ENCODE data around the gene UBE2L5. TPM values are rescaled to one million over a fixed set of nuclear protein-coding genes. Genes with fewer than 3 reads are reported as not detected.
"Not testable (repeated sequence)": the region's sequence is repeated elsewhere in the genome, so short reads cannot be mapped to it uniquely, and the experiment has no call there.

The UBE2L5 gene
- total and polyA plus RNA-seq, 2 of the 8 experiments (the other 6 are each of a cell fraction or from before 2014, with no cell fraction given), result not detected

- TF ChIP-seq SP2 (IDR thresholded peaks at IDR 0.05; ENCODE audit: low read length) (no peak), RAD21 (IDR thresholded peaks at IDR 0.05 in 1 of 2, conservative IDR thresholded peaks at IDR 0.05 in 1 of 2; ENCODE audit: low read depth in 2 of 2, low read length in 2 of 2) (no peak), YY1 (IDR thresholded peaks at IDR 0.05; ENCODE audit: low read depth, low read length) (no peak), SUZ12 (IDR thresholded peaks at IDR 0.05; ENCODE audit: low read length) (no peak), MAX (IDR thresholded peaks at IDR 0.05) (no peak), SIX5 (IDR thresholded peaks at IDR 0.05; ENCODE audit: low read depth, low read length) (no peak), HDAC2 (IDR thresholded peaks at IDR 0.05; ENCODE audit: borderline replicate concordance in 1 of 2, low read depth in 2 of 2, low read length in 2 of 2) (no peak)
- TF ChIP-seq, protein P1, sequence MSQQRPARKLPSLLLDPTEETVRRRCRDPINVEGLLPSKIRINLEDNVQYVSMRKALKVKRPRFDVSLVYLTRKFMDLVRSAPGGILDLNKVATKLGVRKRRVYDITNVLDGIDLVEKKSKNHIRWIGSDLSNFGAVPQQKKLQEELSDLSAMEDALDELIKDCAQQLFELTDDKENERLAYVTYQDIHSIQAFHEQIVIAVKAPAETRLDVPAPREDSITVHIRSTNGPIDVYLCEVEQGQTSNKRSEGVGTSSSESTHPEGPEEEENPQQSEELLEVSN (IDR thresholded peaks at IDR 0.05), result no peak
- TF ChIP-seq, protein P2, sequence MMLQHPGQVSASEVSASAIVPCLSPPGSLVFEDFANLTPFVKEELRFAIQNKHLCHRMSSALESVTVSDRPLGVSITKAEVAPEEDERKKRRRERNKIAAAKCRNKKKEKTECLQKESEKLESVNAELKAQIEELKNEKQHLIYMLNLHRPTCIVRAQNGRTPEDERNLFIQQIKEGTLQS (IDR thresholded peaks at IDR 0.05; ENCODE audit: insufficient read depth, low read depth, low read length), result no peak
- TF ChIP-seq, protein P3, sequence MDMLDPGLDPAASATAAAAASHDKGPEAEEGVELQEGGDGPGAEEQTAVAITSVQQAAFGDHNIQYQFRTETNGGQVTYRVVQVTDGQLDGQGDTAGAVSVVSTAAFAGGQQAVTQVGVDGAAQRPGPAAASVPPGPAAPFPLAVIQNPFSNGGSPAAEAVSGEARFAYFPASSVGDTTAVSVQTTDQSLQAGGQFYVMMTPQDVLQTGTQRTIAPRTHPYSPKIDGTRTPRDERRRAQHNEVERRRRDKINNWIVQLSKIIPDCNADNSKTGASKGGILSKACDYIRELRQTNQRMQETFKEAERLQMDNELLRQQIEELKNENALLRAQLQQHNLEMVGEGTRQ (IDR thresholded peaks at IDR 0.05; ENCODE audit: low read length), result no peak
These were observed 27.8 kb downstream of the UBE2L5 start (continued) for GRCh38 chr13:30450066-30450465.

DNA sequence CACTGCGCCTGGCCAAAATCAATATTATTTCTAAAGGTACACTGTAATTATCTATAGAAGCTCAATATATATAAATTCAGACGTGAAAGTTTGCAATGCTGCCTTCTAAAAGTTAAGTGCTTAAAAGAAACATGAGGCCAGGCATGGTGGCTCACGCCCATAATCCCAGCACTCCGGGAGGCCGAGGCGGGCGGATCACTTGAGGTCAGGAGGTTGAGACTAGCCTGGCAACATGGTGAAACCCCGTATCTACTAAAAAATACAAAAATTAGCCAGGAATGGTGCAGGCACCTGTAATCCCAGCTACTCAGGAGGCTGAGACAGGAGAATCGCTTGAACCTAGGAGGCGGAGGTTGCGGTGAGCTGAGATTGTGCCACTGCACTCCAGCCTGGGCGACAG lies 29.2 kb downstream of the UBE2L5 start:
- H2BK120ac ChIP-seq (replicated peaks; ENCODE audit: low read depth, low read length); H3K23me2 ChIP-seq (ENCODE audit: low read depth, low read length); H2AFZ ChIP-seq (ENCODE audit: low read length); H2BK15ac ChIP-seq (ENCODE audit: low read length); H3K27ac ChIP-seq (ENCODE audit: low read depth, low read length); H2AK5ac ChIP-seq (ENCODE audit: low read depth, low read length); H3K23ac ChIP-seq (ENCODE audit: insufficient read length); H3K18ac ChIP-seq (ENCODE audit: extremely low read depth, low read length); FAIRE-seq; H3K9me3 ChIP-seq (ENCODE audit: insufficient read depth in 2 of 2, low read depth in 1 of 2, low read length in 1 of 2); H3K4me2 ChIP-seq (ENCODE audit: insufficient read depth in 1 of 2, low read depth in 2 of 2, low read length in 2 of 2); H2BK12ac ChIP-seq (ENCODE audit: low read depth, low read length); DNase-seq (ENCODE audit: low read depth in 1 of 2, low spot score in 2 of 2); H4K20me1 ChIP-seq (replicated peaks in 1 of 2; ENCODE audit: control insufficient read depth in 1 of 2, insufficient read depth in 2 of 2, low read length in 2 of 2); H3K9ac ChIP-seq (replicated peaks in 1 of 4; ENCODE audit: extremely low read depth in 1 of 4, low read depth in 3 of 4, low read length in 3 of 4); H3K36me3 ChIP-seq (ENCODE audit: control insufficient read depth in 2 of 4, insufficient read depth in 4 of 4, low read length in 3 of 4); H2BK20ac ChIP-seq (ENCODE audit: low read length); H3K27me3 ChIP-seq (replicated peaks in 1 of 4; ENCODE audit: control insufficient read depth in 3 of 4, extremely low read depth in 1 of 4, insufficient read depth in 3 of 4, low read length in 3 of 4); H3K4me3 ChIP-seq (ENCODE audit: extremely low read depth in 1 of 4, insufficient read depth in 2 of 4, low read depth in 3 of 4, low read length in 4 of 4); H3K4ac ChIP-seq (replicated peaks; ENCODE audit: insufficient read length, low read depth, low read length); H4K8ac ChIP-seq (ENCODE audit: extremely low read depth, insufficient read depth, low read length); H3K79me2 ChIP-seq (ENCODE audit: control insufficient read depth in 1 of 2, insufficient read depth in 2 of 2, low read length in 2 of 2); H3K79me1 ChIP-seq (ENCODE audit: low read depth, low read length); CTCF ChIA-PET (ENCODE audit: partially characterized antibody); H4K5ac ChIP-seq (ENCODE audit: insufficient read length, low read depth, low read length); H2BK5ac ChIP-seq (ENCODE audit: low read depth, low read length); H3K4me1 ChIP-seq (replicated peaks in 1 of 4; ENCODE audit: control insufficient read depth in 3 of 4, insufficient read depth in 4 of 4, low read length in 3 of 4); H3K14ac ChIP-seq (ENCODE audit: insufficient read length); H4K91ac ChIP-seq (replicated peaks; ENCODE audit: insufficient read length, low read length); H3K56ac ChIP-seq (replicated peaks; ENCODE audit: insufficient read length, low read depth, low read length): not testable (repeated sequence)
- POLR2A ChIA-PET (ENCODE audit: partially characterized antibody), result interaction anchor here (2.4 kb wide), 1 partner anchor 11 kb away, joined by 7 read pairs; no protein-coding TSS in a partner anchor
- 90% methylated on average over 12 of the region's 12 CpGs; no CpG with 5 or more reads in 1 of the 2 experiments for WGBS, 2 experiments (ENCODE audit: extremely low coverage in 1 of 2, insufficient coverage in 1 of 2, insufficient read length in 1 of 2, insufficient replicate concordance in 2 of 2, low coverage in 1 of 2, low lambda C conversion rate in 2 of 2, missing lambda C conversion rate in 1 of 2)

All from H1 (cell line).